HG03196 (cell line): ENCODE data around the gene MRPL34.
"Not testable (repeated sequence)": the region's sequence is repeated elsewhere in the genome, so short reads cannot be mapped to it uniquely, and the experiment has no call there.

Experiments used
- ATAC-seq: cut with Tn5 transposase; IDR thresholded peaks from one replicate; pipeline ENCODE4 v1.9.1; 2021; ENCODE audit not compliant: unreplicated experiment

Gene MRPL34

DNA sequence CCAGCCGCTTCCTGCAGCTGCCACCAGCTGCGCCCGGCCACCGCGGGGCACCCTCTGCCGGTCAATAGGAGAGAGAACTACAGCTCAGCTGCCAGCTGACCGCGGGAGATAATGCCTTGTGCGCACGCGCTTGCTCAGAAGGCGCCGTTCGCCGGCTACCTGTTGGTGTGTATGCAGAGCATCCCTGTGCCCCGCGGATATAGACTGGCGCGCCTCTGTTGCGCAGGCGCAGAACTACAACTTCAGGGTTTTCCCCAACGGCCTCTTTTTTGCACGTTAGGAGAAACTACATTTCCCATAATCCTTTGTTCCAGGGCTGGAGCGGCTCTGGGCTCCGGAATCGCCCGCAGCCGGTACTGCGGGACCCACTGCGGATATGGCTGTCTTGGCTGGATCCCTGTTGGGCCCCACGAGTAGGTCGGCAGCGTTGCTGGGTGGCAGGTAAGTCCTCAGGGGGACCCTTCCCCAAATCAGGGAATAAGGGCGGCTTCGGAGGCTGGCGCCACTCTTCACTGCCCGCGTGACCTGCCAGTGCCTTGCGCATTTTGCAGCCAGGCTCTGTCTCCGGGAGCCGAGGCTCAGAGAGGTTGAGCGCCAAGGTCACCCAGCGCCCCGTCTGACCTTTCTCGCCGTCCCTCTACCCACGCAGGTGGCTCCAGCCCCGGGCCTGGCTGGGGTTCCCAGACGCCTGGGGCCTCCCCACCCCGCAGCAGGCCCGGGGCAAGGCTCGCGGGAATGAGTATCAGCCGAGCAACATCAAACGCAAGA lies at the start of gene MRPL34:
Gene MRPL34 (plus strand): TSS at position 356 of the 768 bp plus-strand sequence. CDS start 21 bp downstream, at position 377.
- peak; percentile 70 for ATAC-seq

DNA sequence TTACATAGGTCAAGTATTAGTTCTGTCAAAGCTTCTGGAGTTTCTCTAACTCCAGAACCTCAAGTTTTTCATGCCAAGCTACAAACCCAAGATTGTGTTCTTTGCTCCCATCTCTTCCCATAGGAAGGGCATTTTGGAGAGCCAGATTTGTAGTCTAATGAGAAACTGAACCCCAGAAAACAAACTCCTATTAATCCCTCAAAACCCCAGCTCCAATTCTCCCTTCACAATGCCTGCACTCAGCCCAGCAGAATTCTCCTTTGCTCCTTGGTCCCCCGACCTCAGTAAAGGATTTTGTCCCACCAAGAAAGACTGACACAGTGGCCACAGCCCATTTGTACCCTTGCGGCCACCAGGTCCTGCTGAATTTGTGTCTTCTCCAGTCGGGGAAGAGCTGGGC lies 49.5 kb upstream of the MRPL34 start:
- no peak for ATAC-seq

DNA sequence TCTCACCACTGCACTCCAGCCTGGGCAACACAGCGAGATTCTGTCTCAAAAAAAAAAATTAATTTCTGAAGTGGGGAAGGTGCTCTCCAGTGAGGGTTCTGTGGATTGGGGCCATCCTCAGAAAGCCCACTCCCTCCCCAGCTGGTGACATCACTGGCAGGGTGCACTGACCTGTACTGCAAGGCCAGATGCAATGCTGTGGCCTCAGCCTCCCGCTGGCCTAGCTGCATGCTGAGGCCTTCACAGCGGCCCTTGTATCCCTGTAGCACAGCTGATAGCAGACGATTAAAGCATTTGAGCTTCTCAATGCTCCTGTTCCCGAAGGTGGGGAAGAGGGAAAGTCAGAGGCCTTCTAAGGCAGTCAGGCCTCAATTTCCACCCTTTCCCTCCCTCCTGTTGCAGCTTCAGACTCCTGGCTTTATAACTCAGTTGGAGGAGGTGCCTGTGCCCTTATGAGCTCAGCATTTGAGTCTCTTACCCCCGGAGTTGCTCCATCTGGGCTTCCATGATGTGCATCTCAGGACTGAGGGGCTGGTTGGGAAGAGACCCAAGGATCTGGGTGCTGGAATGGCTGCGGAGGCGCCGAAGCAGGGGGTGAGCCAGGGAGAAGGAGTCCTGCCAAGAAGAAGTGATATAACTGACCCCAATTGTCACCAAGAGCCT lies 46.4 kb upstream of the MRPL34 start:
- ATAC-seq: no peak

DNA sequence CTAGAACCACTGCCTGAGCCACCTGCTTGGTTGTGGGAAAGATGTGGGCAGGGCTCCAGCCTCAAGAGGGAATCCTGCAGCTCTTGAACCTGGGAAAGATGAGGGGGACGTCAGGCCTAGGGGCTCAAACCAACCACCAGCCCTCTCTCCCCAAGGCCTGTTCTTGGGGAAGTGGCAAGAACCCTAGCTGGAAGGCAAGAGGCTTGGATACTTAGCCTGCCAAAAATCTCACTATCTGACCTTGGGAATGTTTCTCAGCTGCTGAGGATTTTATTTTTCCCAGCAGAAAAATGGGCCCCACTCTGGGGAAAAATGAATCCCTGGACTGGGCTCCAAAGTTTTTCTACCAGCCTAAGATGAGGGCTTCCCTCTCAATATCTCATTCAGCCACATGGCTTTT lies 45.7 kb upstream of the MRPL34 start:
- ATAC-seq: no peak

DNA sequence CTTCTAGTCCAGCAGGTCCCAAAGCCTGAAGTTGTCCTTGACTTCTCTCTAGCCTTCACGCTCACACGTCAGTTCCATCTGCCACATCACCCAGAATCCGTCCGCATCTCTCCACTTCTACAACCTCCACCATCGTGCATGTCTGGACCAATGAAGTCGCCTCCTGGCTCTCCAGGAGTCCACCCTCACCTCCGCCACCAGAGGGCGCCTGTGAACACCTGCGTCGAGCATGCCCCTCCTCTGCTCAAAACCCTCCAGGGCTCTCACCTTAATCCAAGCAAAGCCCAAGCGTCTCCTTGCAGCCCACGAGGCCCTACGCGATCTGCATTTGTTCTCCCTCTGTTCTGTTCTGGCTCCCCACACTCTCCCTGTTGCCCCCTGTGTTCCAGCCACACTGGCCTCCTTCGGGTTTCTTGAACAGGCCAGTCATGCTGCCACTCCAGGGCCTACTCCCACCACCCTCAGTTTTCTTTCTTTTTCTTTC lies 44.8 kb upstream of the MRPL34 start:
- ATAC-seq: peak; percentile 57

DNA sequence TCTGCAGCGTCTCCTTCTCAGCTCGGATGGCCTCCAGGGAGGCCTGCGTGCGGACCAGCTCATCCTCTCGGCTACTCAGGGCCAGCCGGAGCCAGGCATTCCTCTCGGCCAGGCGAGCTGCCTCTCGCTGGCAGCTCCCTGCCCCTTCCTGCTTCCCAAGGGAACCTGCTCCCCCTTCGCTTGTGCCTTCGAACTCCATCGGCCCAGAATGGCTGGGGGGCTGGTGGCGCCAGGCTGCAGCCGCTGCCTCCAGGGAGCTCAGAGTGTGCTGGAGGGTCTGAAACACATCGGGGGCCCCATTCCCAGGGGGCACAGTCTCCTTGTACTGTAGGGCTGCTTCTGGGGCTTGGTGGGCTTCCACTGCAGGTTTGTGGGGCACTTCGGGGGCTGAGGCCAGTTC lies 43.1 kb upstream of the MRPL34 start:
- no peak for ATAC-seq

DNA sequence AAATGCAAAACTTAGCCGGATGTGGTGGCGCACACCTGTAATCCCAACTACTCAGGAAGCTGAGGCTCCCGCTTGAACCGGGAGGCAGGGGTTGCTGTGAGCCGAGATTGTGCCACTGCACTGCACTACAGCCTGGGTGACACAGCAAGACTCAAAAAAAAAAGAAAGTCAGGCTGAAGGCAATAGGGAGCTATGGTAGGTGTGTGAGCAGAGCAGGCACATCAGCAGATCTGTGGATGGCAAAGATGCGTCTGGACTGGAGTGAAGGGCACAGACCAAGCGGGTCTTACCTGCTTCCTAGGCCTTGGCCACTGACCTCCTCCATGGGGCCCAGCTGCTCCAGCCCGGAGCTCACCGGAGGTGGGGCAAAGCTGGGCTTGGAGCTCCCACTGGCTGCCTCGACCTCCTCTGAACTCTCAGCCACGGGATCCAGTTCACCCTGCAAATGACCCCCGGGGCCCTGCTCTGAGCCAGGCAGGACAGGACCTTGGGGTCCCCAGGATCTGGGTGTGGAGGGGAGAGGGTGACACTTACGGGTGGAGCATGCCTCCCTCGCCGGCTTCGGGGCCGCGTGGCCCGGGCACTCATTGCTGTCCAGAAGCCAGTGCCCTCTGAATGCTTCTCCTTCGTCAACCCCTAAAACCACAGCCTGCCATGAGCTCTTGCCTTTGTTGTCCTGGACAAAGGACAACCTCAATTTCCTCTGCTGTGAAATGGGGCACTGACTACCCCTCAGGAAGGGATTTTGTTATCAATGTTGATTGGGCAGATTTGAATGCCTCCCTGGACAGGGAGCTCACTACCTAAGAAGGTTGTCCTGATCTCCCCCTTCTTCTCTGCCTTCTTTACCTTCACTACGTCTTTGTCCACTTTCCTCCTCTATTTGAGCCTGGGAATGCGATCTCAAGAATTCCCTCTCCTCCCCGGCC lies 41.7 kb upstream of the MRPL34 start:
- no peak for ATAC-seq

DNA sequence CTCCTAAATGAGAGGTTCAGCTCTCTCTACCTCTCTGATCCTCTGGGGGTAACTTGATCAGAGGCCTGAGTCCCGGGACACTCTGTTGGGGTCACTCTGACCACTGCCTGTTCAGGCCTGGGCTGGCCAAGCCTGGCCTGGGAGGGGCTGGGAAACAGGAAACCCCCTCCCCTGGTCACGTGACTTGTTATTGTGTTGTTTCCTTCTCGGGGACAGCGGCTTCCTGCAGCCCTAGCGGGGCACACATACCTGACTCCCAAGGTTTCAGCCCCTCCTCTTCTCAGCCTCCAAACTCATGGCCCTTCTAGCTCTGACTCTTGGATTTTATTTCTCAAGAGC lies 41.1 kb upstream of the MRPL34 start, which contains the start of gene USHBP1:
Gene USHBP1 (minus strand): TSS at position 105 of the 339 bp plus-strand sequence. CDS start 446 bp downstream, outside the sequence.
- ATAC-seq: no peak

DNA sequence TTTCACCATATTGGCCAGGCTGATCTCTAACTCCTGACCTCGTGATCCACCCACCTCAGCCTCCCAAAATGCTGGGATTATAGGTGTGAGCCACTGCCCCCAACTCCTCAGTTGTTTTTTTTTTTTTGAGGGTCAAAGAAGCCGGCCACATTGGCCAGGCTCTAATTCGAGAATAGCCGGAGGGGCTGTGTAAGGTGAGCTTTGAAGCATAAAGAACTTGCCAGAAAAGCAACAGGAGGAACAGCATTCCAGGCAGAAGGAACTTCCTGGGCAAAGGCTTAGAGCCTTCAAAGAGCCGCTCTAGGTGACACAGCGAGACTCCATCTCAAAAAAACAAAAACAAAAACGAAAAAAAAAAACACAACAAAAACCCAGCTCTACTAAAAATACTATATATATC lies 39.6 kb upstream of the MRPL34 start:
- no peak for ATAC-seq

DNA sequence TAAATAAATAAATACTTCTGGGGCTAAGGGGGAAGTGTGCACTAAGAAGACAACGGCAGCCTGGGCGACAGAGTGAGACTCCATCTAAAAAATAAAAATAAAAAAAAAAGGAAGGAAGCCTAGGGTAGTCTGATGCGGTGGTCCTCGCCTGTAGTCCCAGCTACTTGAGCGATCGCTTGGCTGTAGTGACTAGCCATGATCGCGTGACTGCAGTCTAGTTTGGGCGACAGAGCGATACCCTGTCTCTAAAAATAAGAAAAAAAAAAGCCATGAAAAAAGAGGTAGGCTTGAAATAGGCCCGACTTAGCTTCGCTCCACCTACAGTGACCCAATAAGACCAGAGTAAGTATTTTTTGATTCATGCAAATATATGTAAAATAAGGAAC lies 39.1 kb upstream of the MRPL34 start:
- peak; percentile 16 for ATAC-seq

DNA sequence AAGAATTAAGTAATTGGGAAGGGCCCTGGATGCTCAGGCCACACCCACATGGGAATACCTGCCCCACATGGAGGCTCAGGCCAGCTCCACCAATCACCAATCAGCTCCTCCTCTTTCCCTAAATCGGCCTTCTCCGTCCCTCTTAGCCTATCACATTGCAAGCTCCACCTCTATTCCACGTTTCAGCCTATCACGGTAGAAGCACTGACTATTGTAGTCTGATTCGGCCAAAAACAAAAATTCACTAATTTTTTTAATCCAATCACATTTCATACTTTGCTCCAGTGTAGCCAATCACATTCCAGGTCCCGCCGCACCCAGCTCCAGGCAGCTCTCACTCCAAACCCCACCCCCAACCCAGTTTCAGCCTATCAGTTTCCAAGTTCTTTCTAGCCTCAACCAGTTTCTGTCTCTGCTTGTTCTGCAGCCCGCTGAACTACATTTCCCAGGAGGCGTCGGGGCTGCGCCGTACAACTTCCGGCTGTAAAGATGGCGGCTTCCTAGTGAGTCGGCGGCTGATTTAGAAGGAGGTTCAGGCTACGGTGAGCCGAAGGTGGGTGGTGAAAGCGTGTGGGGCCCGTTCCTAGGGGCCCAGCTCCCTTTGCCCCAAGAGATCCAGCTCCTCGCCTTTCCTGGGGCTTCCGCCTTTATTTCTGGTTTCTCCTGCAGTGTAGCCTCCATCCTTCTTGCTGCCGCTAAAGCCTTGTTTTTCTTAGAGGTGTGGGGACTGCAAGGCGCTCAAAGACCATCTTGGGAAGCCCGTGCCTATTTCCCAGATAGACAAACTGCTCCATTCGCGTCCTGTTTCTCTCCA lies 38.5 kb upstream of the MRPL34 start, which contains the start of gene BABAM1:
Gene BABAM1 (plus strand): TSS at position 469 of the 814 bp plus-strand sequence. CDS start 1,364 bp downstream, outside the sequence.
- peak; percentile 89 for ATAC-seq

DNA sequence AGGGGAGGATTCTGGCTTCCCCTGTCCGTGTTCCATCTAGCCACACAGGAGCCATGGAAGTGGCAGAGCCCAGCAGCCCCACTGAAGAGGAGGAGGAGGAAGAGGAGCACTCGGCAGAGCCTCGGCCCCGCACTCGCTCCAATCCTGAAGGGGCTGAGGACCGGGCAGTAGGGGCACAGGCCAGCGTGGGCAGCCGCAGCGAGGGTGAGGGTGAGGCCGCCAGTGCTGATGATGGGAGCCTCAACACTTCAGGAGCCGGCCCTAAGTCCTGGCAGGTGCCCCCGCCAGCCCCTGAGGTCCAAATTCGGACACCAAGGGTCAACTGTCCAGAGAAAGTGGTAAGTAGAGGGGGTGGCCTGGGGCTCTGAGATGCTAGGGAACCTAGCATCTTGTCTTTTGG lies 36.9 kb upstream of the MRPL34 start:
- no peak for ATAC-seq

DNA sequence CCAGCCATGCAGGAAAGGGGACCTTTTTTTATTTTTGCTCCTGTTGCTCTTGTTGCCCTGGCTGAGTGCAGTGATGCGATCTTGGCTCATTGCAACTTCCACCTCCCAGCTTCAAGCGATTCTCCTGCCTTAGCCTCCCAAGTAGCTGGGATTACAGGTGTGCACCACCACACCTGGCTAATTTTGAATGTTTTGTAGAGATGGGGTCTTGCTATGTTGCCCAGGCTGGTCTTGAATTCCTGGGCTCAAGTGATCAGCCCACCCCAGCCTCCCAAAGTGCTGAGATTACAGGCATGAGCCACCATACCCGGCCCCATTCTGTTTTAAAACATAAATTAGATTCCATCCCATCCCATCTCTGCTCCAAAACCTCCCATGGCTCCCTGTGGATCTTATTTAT lies 30.8 kb upstream of the MRPL34 start:
- ATAC-seq: not testable (repeated sequence)

DNA sequence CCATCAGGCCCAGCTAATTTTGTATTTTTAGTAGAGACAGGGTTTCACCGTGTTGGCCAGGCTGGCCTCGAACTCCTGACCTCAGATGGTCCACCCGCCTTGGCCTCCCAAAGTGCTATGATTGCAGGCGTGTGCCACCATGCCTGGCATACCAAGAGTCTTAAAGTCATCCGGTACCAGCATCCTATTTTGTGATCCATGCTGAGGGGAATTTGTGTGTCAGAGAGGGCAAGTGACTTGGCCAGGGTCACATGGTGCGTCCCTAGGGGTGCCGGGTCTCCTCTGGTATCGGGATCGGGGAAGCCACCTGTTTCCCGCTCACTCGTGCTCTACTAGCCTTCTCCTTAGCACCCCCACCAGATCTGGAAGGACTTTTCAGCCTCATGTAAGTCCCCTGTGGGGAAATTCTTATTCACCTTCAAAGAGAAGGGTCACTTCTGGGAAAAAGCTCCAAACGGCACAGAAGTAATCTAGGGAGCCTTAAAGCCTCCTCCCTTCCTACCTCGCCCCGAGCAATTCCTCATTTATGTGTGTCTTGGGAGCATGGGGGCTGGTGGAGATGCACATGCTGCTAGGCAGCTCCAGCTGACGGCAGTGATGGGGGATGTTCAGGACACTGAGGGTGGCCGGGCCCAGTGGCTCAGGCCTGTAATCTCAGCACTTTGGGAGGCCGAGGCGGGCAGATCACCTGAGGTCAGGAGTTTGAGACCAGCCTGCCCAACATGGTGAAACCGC lies 30.1 kb upstream of the MRPL34 start:
- ATAC-seq: no peak

DNA sequence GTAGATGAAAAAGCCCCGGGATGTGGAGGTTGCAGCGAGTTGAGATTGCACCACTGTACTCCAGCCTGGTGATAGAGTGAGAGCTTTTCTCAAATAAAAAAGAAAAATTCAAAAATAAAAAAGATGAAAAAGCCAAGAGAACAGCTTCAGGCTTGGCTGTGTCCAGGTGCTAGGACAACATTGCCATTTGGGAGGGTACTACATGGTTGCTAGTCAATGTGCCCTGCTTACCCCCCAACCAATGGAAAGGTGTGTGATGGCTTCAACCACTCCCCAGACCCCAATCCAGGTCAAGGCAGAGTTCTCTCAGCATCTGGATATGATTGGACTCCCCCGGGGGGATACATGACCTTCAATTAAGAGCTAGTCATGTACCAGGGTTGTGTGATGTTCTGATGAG lies 26.2 kb upstream of the MRPL34 start:
- no peak for ATAC-seq

DNA sequence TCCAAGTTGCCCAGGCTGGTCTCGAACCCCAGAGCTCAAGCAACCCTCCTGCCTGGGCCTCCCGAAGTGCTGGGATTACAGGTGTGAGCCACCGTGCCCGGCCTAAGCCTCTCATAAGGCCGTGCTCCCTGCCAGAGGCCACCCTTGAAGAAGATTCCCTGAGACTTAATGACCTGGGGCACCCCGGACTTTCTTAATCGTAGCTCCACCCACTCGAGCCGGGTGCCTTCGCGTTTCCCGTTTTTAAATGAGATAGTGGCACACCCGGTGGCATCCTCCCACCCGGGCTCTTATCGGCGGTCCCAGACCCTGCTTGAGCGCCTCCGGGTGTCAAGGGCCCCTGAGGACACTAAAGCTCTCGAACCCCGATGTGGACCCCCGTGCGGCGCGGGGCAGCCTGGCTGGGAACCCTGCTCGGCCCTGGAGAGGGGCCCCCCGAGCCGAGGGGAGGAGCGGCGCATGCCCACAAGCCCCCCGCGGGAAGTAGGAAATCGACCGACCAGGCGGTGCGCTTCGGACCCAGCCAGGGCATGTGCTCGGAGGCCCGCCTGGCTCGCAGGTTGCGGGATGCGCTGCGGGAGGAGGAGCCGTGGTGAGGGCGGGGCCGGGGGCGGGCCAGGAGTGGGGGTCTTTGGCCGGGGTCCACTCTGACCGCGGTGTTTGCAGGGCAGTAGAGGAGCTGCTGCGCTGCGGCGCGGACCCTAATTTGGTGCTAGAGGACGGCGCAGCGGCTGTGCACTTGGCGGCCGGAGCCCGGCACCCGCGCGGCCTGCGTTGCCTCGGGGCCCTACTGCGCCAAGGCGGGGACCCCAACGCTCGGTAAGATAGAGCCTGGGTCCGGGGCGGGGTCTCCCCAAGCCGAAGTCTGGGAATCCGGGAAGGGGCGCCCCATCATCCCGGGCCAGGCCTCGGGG lies 24.0 kb upstream of the MRPL34 start, which contains the start of gene ANKLE1:
Gene ANKLE1 (plus strand): TSS at position 511 of the 914 bp plus-strand sequence. CDS start 20 bp downstream, at position 531.
- ATAC-seq: no peak

DNA sequence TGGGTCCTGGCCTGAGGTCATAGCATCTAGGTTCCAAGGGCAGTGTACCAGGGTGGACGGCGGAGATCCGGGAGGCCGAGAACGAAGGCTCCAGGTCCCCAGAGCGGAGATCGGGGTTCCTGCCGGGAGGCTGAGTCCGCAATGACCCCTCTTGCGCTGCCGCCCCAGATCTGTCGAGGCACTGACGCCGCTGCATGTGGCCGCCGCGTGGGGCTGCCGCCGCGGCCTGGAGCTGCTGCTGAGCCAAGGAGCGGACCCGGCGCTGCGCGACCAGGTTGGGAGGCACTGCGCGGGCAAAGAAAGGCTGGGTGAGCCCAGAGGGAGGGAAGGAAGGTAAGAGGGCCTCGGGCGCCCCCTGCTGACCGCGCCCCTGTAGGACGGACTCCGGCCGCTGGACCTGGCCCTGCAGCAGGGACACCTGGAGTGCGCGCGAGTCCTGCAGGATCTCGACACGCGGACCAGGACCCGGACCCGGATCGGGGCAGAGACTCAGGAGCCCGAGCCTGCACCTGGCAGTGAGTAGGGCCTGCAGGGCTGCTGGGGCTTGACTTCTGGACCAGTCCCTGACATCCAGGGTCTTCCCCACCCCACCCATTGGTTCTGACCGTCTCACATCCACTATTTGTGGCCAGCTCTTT lies 23.1 kb upstream of the MRPL34 start:
- peak; percentile 68 for ATAC-seq

DNA sequence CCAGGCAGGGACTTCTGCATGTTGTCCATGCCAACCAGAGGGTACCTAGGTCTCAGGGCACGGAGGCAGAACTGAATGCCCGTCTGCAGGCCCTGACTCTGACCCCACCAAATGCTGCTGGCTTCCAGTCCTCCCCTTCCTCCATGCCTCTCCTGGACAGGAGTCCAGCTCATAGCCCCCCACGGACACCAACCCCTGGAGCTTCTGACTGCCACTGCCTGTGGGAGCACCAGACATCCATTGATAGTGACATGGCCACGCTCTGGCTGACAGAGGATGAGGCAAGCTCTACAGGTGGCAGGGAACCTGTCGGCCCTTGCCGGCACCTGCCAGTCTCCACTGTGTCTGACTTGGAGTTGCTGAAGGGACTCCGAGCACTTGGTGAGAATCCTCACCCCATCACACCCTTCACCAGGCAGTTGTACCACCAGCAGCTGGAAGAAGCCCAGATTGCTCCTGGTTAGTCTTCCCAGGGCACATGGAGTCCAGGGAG lies 22.1 kb upstream of the MRPL34 start:
- no peak for ATAC-seq
